HG02763 (cell line): ENCODE measurements around the gene TBCCD1.
"Not testable (repeated sequence)": the region's sequence is repeated elsewhere in the genome, so short reads cannot be mapped to it uniquely, and the experiment has no call there.

ENCODE experiments used
- ATAC-seq: cut with Tn5 transposase; IDR thresholded peaks from one replicate; pipeline ENCODE4 v1.9.1; 2021; ENCODE audit warnings: mild to moderate bottlenecking, moderate library complexity; ENCODE audit not compliant: unreplicated experiment

The TBCCD1 gene

GRCh38 chr3:186596568-186597287, 29.6 kb upstream of the TBCCD1 start:
- no peak for ATAC-seq

DNA sequence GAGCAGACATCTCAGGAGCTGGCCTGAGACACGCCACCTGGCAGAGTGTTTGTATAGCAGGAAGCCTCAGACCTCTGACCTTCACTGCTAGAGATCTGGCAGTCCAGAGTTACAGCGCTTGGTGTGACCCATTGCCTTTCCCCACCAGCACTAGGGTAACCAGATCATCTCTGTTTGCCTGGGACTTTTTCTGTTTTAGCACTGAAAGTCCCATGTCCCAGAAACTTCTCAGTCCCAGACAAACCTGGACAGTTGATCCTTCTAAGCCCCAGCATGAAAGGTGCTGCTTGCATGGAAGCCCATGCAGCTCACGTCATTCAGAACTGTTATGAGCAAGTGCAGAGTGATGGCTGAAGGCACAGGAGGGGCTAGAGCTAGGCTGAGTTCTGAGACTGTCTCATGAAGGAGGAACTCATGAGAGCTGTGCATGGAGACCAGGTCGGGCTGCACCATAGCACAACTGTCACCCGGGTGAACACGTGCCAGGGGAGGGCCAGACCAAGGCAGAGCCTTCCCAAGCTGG, 27.5 kb upstream of the TBCCD1 start:
- ATAC-seq, result no peak

GRCh38 chr3:186593862-186594261, 26.7 kb upstream of the TBCCD1 start:
- no peak for ATAC-seq

DNA sequence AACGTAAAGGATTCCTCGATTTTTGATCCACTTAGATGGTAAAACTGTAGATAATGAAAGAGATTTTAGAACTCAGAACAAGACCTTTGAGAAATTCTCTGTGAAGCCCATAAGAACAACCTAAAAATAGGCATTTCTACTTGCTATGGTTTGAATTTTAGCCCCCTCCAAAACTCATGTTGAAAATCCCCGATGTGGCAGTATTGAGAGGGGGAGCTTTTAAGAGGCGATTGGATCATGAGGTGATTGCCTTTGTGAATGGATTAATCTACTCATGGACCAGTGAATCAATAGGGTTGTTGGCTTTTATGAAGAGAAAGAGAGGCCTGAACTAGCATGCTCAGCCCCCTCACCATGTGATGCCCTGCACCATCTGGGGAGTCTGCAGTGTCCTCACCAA, 25.5 kb upstream of the TBCCD1 start:
- ATAC-seq, result no peak

DNA sequence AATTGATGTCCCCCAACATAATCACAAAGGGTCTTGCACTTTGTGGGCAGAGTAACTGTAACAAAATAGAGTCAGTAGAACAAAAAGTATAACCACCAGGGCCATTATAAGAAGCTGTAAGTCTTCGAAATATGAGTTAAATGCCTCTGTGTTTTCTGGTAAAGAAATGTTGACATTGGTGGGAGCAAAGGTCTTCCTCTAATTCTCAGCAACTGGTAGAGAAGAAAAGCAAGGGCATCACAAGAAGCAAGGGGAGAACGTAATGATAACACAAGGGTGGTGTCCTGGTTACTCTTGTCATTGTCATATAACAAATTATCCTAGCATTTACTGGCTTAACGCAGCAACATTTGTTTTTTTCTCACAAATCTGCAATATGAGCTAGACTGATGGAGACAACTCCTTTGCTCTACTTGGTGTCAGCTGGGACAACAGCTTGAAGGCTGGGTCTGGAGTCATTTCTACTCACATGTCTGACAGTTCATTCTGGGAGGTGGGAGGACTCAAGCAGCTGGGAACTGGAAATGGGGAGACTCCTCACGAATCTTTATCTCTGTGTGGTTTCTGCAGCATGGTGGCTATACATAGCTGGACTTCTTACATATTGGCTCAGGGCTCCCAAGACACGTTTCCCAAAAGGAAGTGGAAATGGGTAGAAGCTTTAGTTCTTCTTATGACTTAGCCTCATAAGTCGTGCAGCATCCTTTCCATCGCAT, 23.6 kb upstream of the TBCCD1 start:
- ATAC-seq, result no peak

GRCh38 chr3:186589856-186590579, 22.9 kb upstream of the TBCCD1 start:
- no peak for ATAC-seq

- no peak for ATAC-seq
Measured at GRCh38 chr3:186589121-186589520, 22.0 kb upstream of the TBCCD1 start.

GRCh38 chr3:186588632-186589031, 21.5 kb upstream of the TBCCD1 start:
- ATAC-seq, result no peak

- ATAC-seq, result no peak
Measured at GRCh38 chr3:186587183-186587582, 20.0 kb upstream of the TBCCD1 start.

DNA sequence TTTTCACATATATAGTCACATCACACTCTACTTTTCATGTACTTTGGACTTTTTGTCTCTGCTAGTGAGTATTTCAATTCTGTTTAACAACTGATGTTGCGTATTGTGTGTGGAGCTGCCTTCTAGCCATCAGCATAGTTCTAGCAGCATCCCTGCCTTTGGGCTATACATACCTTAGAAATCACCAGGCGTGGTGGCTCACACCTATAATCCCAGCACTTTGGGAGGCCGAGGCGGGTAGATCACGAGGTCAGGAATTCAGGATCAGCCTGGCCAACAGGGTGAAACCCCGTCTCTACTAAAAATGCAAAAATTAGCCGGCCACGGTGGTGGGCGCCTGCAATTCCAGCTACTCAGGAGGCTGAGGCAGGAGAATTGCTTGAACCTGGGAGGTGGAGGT, 19.1 kb upstream of the TBCCD1 start:
- ATAC-seq, result not testable (repeated sequence)

- no peak for ATAC-seq
Measured at GRCh38 chr3:186583831-186584230, 16.7 kb upstream of the TBCCD1 start.

- no peak for ATAC-seq
Measured at GRCh38 chr3:186582541-186582940, 15.4 kb upstream of the TBCCD1 start.

GRCh38 chr3:186580785-186581184, 13.6 kb upstream of the TBCCD1 start:
- ATAC-seq, result no peak

DNA sequence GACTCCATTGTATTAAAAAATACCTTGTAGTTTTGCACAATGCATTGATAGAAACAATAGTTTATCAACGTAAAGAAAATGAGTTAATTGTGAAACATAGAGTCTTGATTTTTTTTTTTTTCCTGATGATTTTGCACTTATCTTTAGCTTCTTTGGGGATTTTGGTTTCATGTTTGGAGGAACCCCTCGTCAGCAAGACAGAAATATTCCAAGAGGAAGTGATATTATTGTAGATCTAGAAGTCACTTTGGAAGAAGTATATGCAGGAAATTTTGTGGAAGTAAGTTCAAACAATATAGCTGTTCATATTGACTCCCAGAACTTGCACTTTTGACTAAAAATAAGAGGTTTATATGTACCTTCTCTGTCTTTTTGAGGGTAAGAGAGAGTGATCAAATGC, 10.4 kb upstream of the TBCCD1 start:
- no peak for ATAC-seq

DNA sequence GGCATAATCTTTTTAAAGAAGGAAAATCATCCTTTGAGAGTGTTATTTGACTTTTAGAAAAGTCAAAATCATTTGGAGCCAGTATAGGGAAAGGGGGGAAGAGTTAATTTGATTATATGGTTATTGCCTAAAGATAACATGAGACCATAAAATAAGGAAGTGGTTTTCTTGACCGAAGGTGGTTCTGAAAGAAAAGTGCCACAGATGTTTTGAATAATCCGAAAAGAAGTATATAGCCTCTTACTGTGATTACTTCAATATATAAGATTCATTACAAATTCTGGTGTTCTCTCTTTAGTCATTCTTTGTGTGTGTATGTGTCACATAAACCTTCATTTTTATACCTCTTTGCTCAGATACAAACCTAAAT, 4.5 kb upstream of the TBCCD1 start:
- no peak for ATAC-seq

GRCh38 chr3:186570941-186571643, 4.0 kb upstream of the TBCCD1 start:
- ATAC-seq, result no peak

DNA sequence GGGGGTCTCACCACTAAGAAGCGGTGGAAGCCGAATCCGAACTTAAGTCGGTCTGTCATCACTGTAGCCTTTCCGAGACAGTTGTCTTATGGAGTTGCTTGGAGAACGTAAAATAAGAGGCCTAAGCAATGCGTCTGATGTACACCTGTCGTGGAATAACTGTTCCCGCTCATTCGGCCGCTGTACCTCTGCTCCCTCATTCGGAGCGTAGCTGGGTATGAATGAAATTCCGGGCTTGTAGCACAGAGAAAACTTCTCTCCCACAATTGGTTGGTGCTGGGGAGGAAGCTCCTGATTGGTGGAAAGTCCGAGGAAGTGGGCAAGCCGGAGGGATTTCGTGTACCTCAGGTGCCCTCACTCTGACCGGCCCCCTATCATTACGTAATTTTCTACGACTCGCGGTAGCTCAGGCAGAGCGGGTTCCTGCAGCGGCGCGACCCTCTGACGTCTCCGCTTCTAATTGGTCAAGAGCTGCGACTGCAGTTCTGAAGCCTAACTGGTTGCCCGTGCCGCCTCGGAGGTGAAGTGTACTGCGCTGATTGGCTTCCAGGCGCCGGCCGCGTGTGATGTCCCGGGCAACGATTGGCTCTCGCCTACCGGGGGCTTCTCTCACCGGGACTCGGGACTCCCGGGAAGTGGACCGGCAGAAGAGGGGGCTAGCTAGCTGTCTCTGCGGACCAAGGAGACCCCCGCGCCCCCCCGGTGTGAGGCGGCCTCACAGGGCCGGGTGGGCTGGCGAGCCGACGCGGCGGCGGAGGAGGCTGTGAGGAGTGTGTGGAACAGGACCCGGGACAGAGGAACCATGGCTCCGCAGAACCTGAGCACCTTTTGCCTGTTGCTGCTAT, 3.2 kb upstream of the TBCCD1 start, which contains the start of gene DNAJB11:
Gene DNAJB11 (plus strand): TSS at position 625 of the 845 bp plus-strand sequence. CDS start 178 bp downstream, at position 803.
- peak; percentile 90 for ATAC-seq

DNA sequence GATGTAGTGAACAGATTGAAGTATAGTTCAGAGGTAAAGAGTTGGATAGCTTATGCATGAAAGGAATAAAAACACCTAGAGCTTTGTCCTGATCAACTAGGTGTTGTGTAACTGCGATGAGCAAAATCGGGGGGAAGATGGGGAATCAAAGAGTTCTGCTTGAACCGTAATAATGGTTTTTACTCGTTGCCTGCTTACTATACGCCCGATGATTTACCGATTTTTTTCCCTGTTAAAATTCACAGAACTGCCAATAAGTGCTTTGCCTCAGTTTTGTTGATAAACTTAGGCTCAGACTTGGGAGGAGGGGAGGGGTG, 2.6 kb upstream of the TBCCD1 start:
- ATAC-seq, result no peak

- ATAC-seq, result not testable (repeated sequence)
Measured at GRCh38 chr3:186569361-186569760, 2.2 kb upstream of the TBCCD1 start.

DNA sequence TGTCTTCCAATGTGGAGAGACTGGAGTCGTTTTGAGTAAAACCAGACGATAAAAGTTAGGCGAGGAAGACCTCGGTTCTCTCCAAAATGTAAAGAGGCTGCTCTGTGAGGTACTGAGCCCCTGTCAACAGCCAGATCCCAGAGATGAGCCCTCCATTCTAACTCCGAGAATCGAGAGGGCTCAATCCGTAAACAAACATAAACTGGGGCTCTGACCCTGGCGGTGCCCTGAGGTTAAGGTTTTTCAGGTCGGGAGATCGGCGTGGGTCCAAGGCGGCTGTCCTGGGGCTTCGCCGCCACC, 417 bp downstream of the TBCCD1 start:
- ATAC-seq, result no peak
